ENCODE measurements around the gene HSP90AA1.

The HSP90AA1 gene

DNA sequence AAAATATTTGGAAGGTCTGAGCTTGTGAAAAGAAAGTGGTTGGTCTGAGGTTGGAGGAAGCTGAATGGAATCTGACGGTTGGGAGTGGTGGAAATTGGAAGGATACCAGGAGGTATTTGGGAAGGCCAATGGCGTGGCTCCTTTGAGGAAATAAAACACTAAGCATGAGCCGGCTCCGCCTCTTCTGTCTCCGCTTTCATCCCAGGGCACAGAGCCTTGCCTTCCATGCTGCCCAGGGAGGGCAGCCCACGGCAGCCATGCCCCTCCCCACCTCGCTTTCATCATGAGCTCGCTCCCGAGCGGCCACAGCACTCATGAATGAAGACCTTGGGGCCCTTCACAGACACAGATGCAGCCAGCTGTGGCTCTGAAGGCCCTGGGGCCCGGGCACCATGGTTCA is 36.2 kb downstream of the HSP90AA1 start:
- Mint-ChIP-seq H3K36me3 (ENCODE audit: insufficient read depth) (peaks cover 57% of the 10 kb centered on the region), H3K27me3 (no peaks in the 10 kb centered on the region), H3K9me3 (no peaks in the 10 kb centered on the region), H3K4me3 (no peak overlapping the region), H3K27ac (peak overlapping the region in 1 of 2 donors; percentile 82), H3K4me1 (ENCODE audit: low read depth in 2 of 2) (peaks cover 3 to 5% of the 10 kb centered on the region in 2 donors)
- DNase-seq (no peak), ATAC-seq (replicated peaks) (no peak)

DNA sequence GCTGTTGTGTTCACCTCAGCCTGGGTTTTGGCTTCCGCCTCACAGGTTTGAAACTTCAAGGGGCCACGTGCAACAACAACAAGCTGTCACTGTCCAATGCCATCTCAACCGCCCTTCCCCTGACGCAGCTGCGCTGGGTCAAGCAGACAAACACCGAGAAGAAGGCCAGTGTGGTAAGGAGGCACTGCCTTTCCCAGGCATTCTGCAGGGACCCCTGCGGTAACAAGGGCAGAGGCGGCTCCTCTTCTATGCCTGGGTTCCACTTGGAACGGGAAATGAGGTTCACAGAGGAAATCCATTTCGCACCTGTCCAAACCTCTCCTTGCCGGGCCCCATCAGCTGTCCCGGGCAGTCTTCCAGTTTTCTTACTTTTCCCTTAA is 36.8 kb downstream of the HSP90AA1 start:
- ATAC-seq (replicated peaks) (no peak), DNase-seq (no peak)
- H3K36me3 Mint-ChIP-seq (ENCODE audit: insufficient read depth) = peaks cover 63% of the 10 kb centered on the region
- peaks cover 0 to 1% of the 10 kb centered on the region in 2 donors for H3K4me1 Mint-ChIP-seq (ENCODE audit: low read depth in 2 of 2)
- H3K27me3 Mint-ChIP-seq = no peaks in the 10 kb centered on the region
- H3K4me3 Mint-ChIP-seq = no peak overlapping the region
- H3K27ac Mint-ChIP-seq = peak overlapping the region in 1 of 2 donors; percentile 82
- no peaks in the 10 kb centered on the region for H3K9me3 Mint-ChIP-seq

DNA sequence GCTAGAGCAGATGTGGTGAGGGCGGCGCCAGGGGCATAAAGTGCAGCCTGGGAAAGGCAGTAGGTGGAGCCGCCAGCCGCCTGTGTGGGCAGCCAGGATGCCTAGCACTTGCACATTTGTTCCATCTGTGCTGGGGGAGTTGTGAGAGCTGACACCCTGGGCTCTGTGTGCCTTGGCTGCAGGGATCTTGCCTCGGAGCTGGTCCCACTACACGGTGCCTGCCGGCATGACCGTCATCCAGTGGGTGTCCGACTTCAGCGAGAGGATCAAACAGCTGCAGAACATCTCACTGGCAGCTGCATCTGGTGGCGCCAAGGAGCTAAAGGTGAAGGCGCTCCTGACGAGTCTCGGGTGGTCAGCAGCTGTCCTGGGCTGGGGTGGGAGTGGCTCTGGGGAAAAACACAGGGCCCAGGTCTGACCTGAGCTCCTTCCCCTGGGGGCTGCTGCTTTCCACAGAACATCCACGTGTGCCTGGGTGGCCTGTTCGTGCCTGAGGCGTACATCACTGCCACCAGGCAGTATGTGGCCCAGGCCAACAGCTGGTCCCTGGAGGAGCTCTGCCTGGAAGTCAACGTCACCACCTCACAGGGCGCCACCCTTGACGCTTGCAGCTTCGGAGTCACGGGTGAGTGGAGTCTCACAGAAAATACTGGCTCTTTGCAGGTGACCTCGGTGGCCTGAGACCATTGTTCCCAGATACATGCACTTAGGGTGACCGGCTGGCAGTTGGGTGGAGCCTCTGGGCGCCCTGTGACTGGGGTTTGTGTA is 37.4 kb downstream of the HSP90AA1 start:
- Mint-ChIP-seq H3K4me3 (no peak overlapping the region), H3K9me3 (no peaks in the 10 kb centered on the region), H3K27me3 (no peaks in the 10 kb centered on the region), H3K36me3 (ENCODE audit: insufficient read depth) (peaks cover 66% of the 10 kb centered on the region), H3K27ac (peak overlapping the region in 1 of 2 donors; percentile 49), H3K4me1 (ENCODE audit: low read depth in 2 of 2) (no peaks in the 10 kb centered on the region)
- ATAC-seq (replicated peaks) (no peak), DNase-seq (no peak)

DNA sequence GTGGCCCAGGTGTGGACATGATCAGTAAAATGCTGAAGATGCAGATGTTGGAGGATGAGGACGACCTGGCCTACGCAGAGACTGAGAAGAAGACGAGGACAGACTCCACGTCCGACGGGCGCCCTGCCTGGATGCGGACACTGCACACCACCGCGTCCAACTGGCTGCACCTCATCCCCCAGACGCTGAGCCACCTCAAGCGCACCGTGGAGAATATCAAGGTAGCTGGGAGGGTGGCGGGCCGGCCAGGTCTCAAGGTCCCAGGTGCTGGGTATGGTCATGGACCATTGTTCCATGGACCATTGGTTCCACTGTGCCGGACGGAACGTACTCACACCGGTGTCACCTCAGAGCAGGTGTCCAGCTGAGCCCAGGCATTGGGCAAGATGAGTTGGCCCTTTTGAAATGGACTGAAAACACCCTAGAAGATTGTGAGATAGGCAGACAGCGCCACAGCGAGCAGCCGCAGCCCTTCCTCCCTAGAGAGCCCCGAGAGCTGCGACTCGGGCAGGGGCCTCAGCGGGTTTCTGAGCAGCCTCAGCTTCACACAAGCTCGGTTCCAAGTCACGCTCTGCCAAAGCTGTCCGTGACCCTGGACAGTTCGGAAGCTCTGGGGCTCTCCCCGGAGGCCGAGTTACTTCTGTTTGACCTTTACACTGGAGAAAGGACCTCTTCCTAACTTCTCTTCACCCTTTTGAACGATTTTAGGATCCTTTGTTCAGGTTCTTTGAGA is 38.9 kb downstream of the HSP90AA1 start:
- peaks cover 70% of the 10 kb centered on the region for H3K36me3 Mint-ChIP-seq (ENCODE audit: insufficient read depth)
- no peak for DNase-seq
- peak overlapping the region in 1 of 2 donors; percentile 49 for H3K27ac Mint-ChIP-seq
- no peak for ATAC-seq (replicated peaks)
- H3K27me3 Mint-ChIP-seq = no peaks in the 10 kb centered on the region
- H3K4me3 Mint-ChIP-seq = no peak overlapping the region
- no peaks in the 10 kb centered on the region for H3K4me1 Mint-ChIP-seq (ENCODE audit: low read depth in 2 of 2)
- H3K9me3 Mint-ChIP-seq = no peaks in the 10 kb centered on the region

DNA sequence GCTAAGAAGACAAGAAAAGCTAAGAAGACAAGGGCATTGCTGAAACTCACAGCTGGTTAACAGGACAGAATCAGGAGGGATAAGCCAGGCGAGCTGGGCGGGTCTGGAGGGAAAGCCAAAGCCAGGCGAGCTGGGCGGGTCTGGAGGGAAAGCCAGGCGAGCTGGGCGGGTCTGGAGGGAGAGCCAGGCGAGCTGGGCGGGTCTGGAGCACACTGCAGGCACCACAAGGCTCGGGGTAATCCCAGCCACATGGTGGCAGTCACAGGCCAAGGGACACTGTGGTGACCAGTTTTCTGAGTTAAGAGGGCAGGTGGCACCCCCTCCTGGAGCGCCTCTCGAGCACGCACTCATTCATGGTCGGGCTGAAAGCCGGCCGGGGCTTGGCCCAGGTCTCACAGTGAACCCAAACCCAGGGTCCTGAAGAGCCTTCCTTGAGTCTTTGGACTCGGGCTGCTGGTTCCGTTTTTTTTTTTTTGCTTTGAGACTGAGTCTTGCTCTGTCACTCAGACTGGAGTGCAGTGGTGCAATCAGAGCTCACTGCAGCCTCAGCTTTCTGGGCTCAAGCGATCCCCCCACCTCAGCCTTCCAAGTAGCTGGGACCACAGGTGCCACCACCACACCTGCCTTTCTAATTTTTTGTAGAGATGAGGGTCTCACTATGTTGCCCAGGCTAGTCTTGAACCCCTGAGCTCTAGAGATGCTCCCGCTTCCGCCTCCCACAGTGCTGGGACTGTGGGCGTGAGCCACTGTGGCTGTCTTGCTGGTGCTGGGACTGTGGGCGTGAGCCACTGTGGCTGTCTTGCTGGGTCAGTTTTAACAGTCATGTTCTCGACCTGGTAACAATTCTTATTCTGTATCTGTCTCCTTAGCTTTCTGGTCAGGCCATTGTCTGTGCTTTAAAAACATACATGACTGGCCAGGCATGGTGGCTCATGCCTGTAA is 40.2 kb downstream of the HSP90AA1 start:
- no peaks in the 10 kb centered on the region for H3K27me3 Mint-ChIP-seq
- no peaks in the 10 kb centered on the region for H3K9me3 Mint-ChIP-seq
- no peaks in the 10 kb centered on the region for H3K4me1 Mint-ChIP-seq (ENCODE audit: low read depth in 2 of 2)
- peak in 1 of 3 experiments; percentile 11 for DNase-seq
- peak; percentile 70 for ATAC-seq (replicated peaks)
- no peak overlapping the region for H3K4me3 Mint-ChIP-seq
- H3K36me3 Mint-ChIP-seq (ENCODE audit: insufficient read depth) = peaks cover 83% of the 10 kb centered on the region
- H3K27ac Mint-ChIP-seq = peak overlapping the region in 1 of 2 donors; percentile 69

DNA sequence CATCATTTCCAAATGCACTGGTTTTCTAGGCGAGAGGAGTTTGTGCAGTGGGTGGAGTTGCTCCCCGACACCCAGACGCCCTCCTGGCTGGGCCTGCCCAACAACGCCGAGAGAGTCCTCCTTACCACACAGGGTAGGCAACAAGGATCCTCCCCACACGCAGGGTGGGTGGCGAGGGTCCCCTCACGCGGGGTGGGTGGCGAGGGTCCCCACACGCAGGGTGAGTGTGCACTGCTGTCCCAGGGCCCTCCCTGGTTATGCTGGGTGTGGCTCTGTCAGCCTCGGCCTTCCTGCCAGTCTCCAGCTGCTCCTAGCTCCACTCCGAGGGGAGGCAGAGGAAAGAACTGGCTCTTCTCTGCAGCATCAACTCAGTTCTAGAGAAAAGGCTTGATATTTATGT is 42.3 kb downstream of the HSP90AA1 start:
- ATAC-seq (replicated peaks) (no peak), DNase-seq (no peak)
- no peaks in the 10 kb centered on the region for H3K27me3 Mint-ChIP-seq
- no peak overlapping the region for H3K27ac Mint-ChIP-seq
- peaks cover 88% of the 10 kb centered on the region for H3K36me3 Mint-ChIP-seq (ENCODE audit: insufficient read depth)
- H3K4me1 Mint-ChIP-seq (ENCODE audit: low read depth in 2 of 2) = no peaks in the 10 kb centered on the region
- no peak overlapping the region for H3K4me3 Mint-ChIP-seq
- H3K9me3 Mint-ChIP-seq = no peaks in the 10 kb centered on the region

DNA sequence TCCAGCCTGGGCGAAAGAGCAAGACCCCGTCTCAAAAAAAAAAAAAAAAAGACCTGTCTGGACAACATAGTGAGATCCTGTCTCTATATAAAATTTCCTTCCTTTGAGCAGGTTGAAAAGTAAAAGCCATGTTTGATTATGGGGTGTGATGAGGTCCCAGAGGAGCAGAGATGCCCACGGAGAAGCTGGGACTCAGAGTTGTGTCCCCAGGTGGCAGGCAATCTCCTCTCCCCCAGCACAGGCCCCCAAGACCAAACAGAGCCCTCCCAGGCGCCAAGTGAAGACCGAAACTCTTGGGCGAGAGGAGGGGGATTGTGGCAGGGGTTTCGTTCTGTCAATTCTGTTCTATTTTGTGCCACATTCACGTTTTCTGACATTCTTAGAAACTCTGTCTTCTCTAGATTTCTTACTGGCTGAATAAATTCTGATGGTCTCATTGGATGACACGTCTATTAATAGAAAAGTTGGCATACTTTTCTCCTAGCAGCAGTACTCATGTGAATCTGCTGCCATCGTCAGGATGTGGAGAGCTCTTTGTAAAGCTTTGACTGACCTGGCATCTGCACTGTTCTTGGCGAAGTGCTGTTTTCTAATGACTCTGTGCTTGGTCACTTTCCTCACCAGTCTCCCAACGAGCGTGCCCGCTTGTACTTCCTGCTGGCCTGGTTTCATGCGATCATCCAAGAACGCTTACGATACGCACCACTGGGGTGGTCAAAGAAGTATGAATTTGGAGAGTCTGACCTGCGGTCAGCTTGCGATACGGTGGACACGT is 43.4 kb downstream of the HSP90AA1 start:
- DNase-seq (no peak), ATAC-seq (replicated peaks) (no peak)
- Mint-ChIP-seq H3K36me3 (ENCODE audit: insufficient read depth) (peaks cover 89% of the 10 kb centered on the region), H3K27ac (no peak overlapping the region), H3K4me3 (no peak overlapping the region), H3K4me1 (ENCODE audit: low read depth in 2 of 2) (no peaks in the 10 kb centered on the region), H3K9me3 (no peaks in the 10 kb centered on the region), H3K27me3 (no peaks in the 10 kb centered on the region)

DNA sequence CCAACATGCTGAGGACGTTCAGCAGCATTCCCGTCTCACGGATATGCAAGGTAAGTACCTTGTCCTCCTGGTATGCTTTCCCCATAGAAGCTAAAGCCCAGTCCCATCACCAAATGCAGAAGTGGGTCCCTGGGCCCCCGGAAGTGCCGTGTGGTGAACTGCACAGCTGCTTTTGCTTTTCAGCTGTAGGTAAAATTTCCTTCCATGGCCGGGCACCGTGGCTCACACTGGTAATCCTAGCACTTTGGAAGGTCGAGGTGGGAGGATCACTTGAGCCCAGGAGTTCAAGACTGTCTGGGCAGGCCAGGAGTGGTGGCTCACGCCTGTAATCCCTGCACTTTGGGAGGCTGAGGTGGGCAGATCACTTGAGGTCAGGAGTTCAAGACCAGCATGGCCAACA is 44.1 kb downstream of the HSP90AA1 start:
- H3K4me3 Mint-ChIP-seq = no peak overlapping the region
- no peaks in the 10 kb centered on the region for H3K4me1 Mint-ChIP-seq (ENCODE audit: low read depth in 2 of 2)
- no peak overlapping the region for H3K27ac Mint-ChIP-seq

DNA sequence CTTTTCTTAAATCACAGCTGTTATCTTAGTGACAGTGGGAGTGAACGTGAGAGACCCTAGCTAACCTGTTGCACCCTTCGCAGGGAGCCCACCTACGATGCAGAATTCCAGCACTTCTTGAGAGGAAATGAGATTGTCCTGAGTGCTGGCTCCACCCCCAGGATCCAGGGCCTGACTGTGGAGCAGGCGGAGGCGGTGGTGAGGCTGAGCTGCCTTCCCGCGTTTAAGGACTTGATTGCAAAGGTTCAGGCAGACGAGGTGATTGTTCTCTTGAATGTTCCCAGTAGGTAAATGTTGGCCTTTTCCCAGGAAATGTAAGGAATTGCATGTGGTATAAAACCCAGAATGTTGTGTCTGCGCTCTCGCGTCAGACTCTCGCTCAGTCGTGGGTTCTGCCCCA is 46.7 kb downstream of the HSP90AA1 start:
- Mint-ChIP-seq H3K4me3 (no peak overlapping the region), H3K9me3 (no peaks in the 10 kb centered on the region), H3K36me3 (ENCODE audit: insufficient read depth) (peaks cover 99% of the 10 kb centered on the region), H3K27ac (no peak overlapping the region), H3K4me1 (ENCODE audit: low read depth in 2 of 2) (no peaks in the 10 kb centered on the region), H3K27me3 (no peaks in the 10 kb centered on the region)
- ATAC-seq (replicated peaks) (no peak), DNase-seq (no peak)

More for the DNA sequence above, 44.1 kb downstream of the HSP90AA1 start:
- peaks cover 89% of the 10 kb centered on the region for H3K36me3 Mint-ChIP-seq (ENCODE audit: insufficient read depth)
- H3K27me3 Mint-ChIP-seq = no peaks in the 10 kb centered on the region
- DNase-seq = no peak
- H3K9me3 Mint-ChIP-seq = no peaks in the 10 kb centered on the region
- no peak for ATAC-seq (replicated peaks)

DNA sequence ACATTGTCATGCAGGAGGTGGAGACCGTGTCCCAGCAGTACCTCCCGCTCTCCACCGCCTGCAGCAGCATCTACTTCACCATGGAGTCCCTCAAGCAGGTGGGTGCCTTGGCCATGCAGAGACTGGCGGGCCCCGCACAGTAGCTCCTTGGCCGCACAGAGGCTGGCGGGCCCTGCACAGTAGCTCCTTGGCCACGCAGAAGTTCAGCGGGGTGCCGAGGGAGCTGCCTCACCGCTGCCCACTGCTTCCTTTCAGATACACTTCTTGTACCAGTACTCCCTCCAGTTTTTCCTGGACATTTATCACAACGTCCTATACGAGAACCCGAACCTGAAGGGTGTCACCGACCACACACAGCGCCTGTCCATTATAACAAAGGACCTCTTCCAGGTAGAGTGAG is 47.7 kb downstream of the HSP90AA1 start:
- Mint-ChIP-seq H3K27me3 (no peaks in the 10 kb centered on the region), H3K9me3 (no peaks in the 10 kb centered on the region), H3K27ac (peak overlapping the region in 1 of 2 donors; percentile 62), H3K4me1 (ENCODE audit: low read depth in 2 of 2) (no peaks in the 10 kb centered on the region), H3K36me3 (ENCODE audit: insufficient read depth) (peaks cover 99% of the 10 kb centered on the region), H3K4me3 (no peak overlapping the region)
- ATAC-seq (replicated peaks) (no peak), DNase-seq (no peak)

DNA sequence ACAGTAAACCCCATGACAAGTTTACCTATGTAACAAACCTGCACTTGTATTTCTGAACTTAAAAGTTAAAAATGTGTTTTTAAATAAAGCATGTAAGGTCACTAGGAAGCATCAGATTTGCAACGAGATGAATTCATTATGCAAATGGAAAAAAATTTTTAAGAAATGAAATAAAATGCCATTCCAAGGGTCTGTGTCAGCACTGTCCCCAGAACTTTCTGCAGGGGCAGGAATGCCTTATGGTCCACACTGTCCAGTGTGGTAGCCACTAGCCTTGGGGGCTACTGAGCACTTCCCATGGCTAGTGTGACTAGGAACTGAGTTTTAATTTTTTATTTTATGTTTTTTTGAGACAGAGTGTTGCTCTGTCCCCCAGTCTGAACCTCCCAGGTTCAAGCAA is 49.2 kb downstream of the HSP90AA1 start:
- Mint-ChIP-seq H3K27ac (no peak overlapping the region), H3K4me1 (ENCODE audit: low read depth in 2 of 2) (no peaks in the 10 kb centered on the region), H3K4me3 (no peak overlapping the region), H3K36me3 (ENCODE audit: insufficient read depth) (peaks cover 99% of the 10 kb centered on the region), H3K9me3 (no peaks in the 10 kb centered on the region), H3K27me3 (no peaks in the 10 kb centered on the region)
- DNase-seq = no peak
- no peak for ATAC-seq (replicated peaks)

DNA sequence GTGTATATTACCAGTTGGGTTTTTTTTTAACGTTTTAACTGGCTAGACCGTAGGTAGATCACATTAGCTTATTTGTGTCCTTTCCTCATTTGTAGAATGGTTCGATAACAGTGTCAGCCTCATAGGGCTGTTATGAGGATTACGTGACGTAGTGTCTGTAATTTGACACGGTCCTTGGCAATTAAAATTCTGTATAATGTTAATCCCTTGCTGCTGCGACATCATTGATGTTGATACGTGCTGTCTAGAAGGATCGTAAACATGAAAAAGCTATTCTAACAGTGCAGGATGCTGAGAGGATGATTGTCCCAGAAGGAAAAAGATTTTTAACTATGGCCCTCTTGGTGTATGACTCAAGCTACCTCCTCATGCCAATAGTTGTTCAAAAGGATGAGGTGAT is 50.9 kb downstream of the HSP90AA1 start:
- Mint-ChIP-seq H3K27me3 (no peaks in the 10 kb centered on the region), H3K4me1 (ENCODE audit: low read depth in 2 of 2) (no peaks in the 10 kb centered on the region), H3K36me3 (ENCODE audit: insufficient read depth) (peaks cover 96% of the 10 kb centered on the region), H3K4me3 (no peak overlapping the region), H3K27ac (no peak overlapping the region), H3K9me3 (no peaks in the 10 kb centered on the region)
- ATAC-seq (replicated peaks) (no peak), DNase-seq (no peak)

DNA sequence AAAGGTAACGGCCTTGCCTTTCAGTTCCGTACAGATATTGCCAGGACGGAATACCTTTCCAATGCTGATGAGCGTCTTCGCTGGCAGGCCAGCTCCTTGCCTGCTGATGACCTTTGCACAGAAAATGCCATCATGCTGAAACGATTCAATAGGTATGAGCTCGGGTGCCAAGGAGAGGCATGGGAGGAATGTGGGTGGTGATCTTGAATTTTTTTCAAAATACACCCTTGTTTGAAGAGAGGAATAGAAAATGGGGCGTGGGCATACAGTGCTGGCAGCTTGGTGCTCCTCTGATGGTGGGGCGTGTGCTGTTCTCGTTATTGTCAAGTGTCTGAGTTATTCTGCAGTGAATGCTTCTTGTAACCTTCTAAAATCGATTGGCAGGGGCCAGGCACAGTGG is 52.5 kb downstream of the HSP90AA1 start:
- Mint-ChIP-seq H3K9me3 (no peaks in the 10 kb centered on the region), H3K36me3 (ENCODE audit: insufficient read depth) (peaks cover 96% of the 10 kb centered on the region), H3K27ac (no peak overlapping the region), H3K4me1 (ENCODE audit: low read depth in 2 of 2) (no peaks in the 10 kb centered on the region), H3K27me3 (no peaks in the 10 kb centered on the region), H3K4me3 (no peak overlapping the region)
- no peak for ATAC-seq (replicated peaks)
- no peak for DNase-seq
